SK-N-SH (cell line): ENCODE data around the gene CATSPERE. TPM values are rescaled to one million over a fixed set of nuclear protein-coding genes. Genes with fewer than 3 reads are reported as not detected.

ENCODE experiments used
- CTCF ChIA-PET: fragments of 300-600, 350-600 bp; formaldehyde crosslinking; extraction: SDS; loops from one replicate; lab custom pipeline; 2021; lab: Yijun Ruan, JAX
- POLR2A ChIA-PET: fragments of 350-600 bp; sonication (Branson Sonifier 250); formaldehyde crosslinking; extraction: SDS; loops from one replicate; lab custom pipeline; 2020; ENCODE audit warnings: antibody characterized with exemption, inconsistent platforms; lab: Yijun Ruan, JAX
- DNase-seq: peaks from one replicate; pipeline ENCODE4 v3.0.0; 2012
- H2AFZ ChIP-seq: fragments of 200-600 bp; sonication (generic); 2 replicates; pipeline ENCODE4 v1.8.1; 2016; ENCODE audit warnings: antibody characterized with exemption, mild to moderate bottlenecking, low read depth
- H3F3A ChIP-seq: fragments of 200-600 bp; sonication (generic); replicated peaks from 2 replicates; pipeline ENCODE3; 2016; ENCODE audit warnings: antibody characterized with exemption, mild to moderate bottlenecking; ENCODE audit not compliant: insufficient read depth
- H3K27ac ChIP-seq, 2 experiments: fragments of 200-500 bp in 1 of 2; fragments of 200-600 bp in 1 of 2; sonication (Bioruptor generic) in 1 of 2; sonication (generic), shearing (Covaris generic) in 1 of 2; 2 replicates each; pipeline versions ENCODE4 v1.5.1 to v1.6.1; 2014 to 2016; ENCODE audit warnings: low read depth in 2 of 2, inconsistent platforms in 1 of 2, low read length in 1 of 2, mild to moderate bottlenecking in 1 of 2, mixed read lengths in 1 of 2
- H3K27me3 ChIP-seq: fragments of 200-600 bp; sonication (generic), shearing (Covaris generic); 2 replicates; pipeline ENCODE4 v1.6.1; 2016; ENCODE audit warnings: mixed run types; ENCODE audit not compliant: insufficient read depth
- H3K36me3 ChIP-seq, 2 experiments: fragments of 200-500 bp in 1 of 2; fragments of 200-600 bp in 1 of 2; sonication (Bioruptor generic) in 1 of 2; sonication (generic) in 1 of 2; replicated peaks in 1 of 2; 2 replicates each; pipeline versions ENCODE3 to v1.5.1; 2014 to 2016; ENCODE audit warnings: low read length in 1 of 2, mild to moderate bottlenecking in 1 of 2; ENCODE audit not compliant: insufficient read depth in 2 of 2, control insufficient read depth in 1 of 2
- H3K4me1 ChIP-seq, 2 experiments: fragments of 200-500 bp in 1 of 2; fragments of 200-600 bp in 1 of 2; sonication (Bioruptor generic) in 1 of 2; sonication (generic), shearing (Covaris generic) in 1 of 2; 2 replicates each; pipeline versions ENCODE4 v1.5.1 to v1.6.1; 2014 to 2016; ENCODE audit warnings: low read depth in 1 of 2, low read length in 1 of 2, mixed run types in 1 of 2; ENCODE audit not compliant: insufficient read depth in 2 of 2, control insufficient read depth in 1 of 2
- H3K4me2 ChIP-seq: fragments of 200-600 bp; sonication (generic), shearing (Covaris generic); 2 replicates; pipeline ENCODE4 v1.6.1; 2017; ENCODE audit warnings: mixed run types
- H3K4me3 ChIP-seq, 2 experiments: fragments of 200-500 bp in 1 of 2; fragments of 200-600 bp in 1 of 2; sonication (Bioruptor generic) in 1 of 2; sonication (generic), shearing (Covaris generic) in 1 of 2; 2 replicates each; pipeline versions ENCODE4 v1.5.1 to v1.8.1; 2014 to 2016; ENCODE audit warnings: low read depth in 2 of 2, inconsistent platforms in 1 of 2, low read length in 1 of 2, mild to moderate bottlenecking in 1 of 2, mixed read lengths in 1 of 2, moderate library complexity in 1 of 2
- H3K79me2 ChIP-seq: fragments of 200-600 bp; sonication (generic); 2 replicates; pipeline ENCODE4 v1.8.1; 2017; ENCODE audit warnings: mild to moderate bottlenecking; ENCODE audit not compliant: insufficient read depth
- H3K9ac ChIP-seq: fragments of 200-600 bp; sonication (generic); 2 replicates; pipeline ENCODE4 v1.6.1; 2017; ENCODE audit warnings: mixed run types
- H3K9me2 ChIP-seq: fragments of 200-600 bp; sonication (generic); 2 replicates; pipeline ENCODE4 v1.6.1; 2017; ENCODE audit warnings: mixed run types
- H3K9me3 ChIP-seq: fragments of 200-600 bp; sonication (generic); 2 replicates; pipeline ENCODE4 v1.6.1; 2017; ENCODE audit warnings: mixed run types, mild to moderate bottlenecking, moderate library complexity
- H4K20me1 ChIP-seq: fragments of 200-600 bp; sonication (generic); 2 replicates; pipeline ENCODE4 v1.6.1; 2017; ENCODE audit warnings: mild to moderate bottlenecking, mixed run types; ENCODE audit not compliant: insufficient read depth
- CTCF ChIP-seq: fragments of 200-600 bp; sonication (generic); IDR thresholded peaks from 2 replicates; pipeline ENCODE4 v1.6.1; 2017; ENCODE audit warnings: antibody characterized with exemption, mild to moderate bottlenecking, moderate library complexity
- EZH2phosphoT487 ChIP-seq: fragments of 200-600 bp; sonication (generic); IDR thresholded peaks from 2 replicates; pipeline ENCODE4 v1.6.1; 2017; ENCODE audit warnings: low read depth, mixed run types, mild to moderate bottlenecking, antibody characterized with exemption, moderate library complexity, borderline replicate concordance
- FOSL2 ChIP-seq: IDR thresholded peaks from 2 replicates; pipeline ENCODE4 v1.4.0; 2012; ENCODE audit warnings: low read depth, mild to moderate bottlenecking, moderate library complexity, borderline replicate concordance
- FOXJ3 ChIP-seq: sonication (generic); formaldehyde crosslinking; IDR thresholded peaks from 2 replicates; pipeline ENCODE4 v1.5.1; 2020; ENCODE audit warnings: mild to moderate bottlenecking, missing genetic modification reagents
- FOXM1 ChIP-seq: IDR thresholded peaks from 2 replicates; pipeline ENCODE4 v1.4.0; 2012; ENCODE audit warnings: low read depth, mild to moderate bottlenecking
- MAX ChIP-seq: IDR thresholded peaks from 2 replicates; pipeline ENCODE4 v1.4.0; 2012; ENCODE audit warnings: low read depth
- MEF2A ChIP-seq: IDR thresholded peaks from 2 replicates; pipeline ENCODE4 v1.4.0; 2012; ENCODE audit warnings: low read depth, borderline replicate concordance
- NRF1 ChIP-seq: IDR thresholded peaks from 2 replicates; pipeline ENCODE4 v1.6.1; 2012; ENCODE audit warnings: low read depth, mild to moderate bottlenecking, low read length
- RAD21 ChIP-seq: IDR thresholded peaks from 2 replicates; pipeline ENCODE4 v1.6.1; 2012; ENCODE audit warnings: mild to moderate bottlenecking, low read length
- REST ChIP-seq: IDR thresholded peaks from 2 replicates; pipeline ENCODE4 v1.6.1; 2012; ENCODE audit warnings: mild to moderate bottlenecking, low read depth, low read length, moderate library complexity
- SIN3A ChIP-seq: IDR thresholded peaks from 2 replicates; pipeline ENCODE4 v1.6.1; 2012; ENCODE audit warnings: low read depth, mild to moderate bottlenecking, low read length, moderate library complexity, borderline replicate concordance
- TAF1 ChIP-seq: IDR thresholded peaks from 2 replicates; pipeline ENCODE4 v1.6.1; 2012; ENCODE audit warnings: low read depth, mild to moderate bottlenecking, low read length, moderate library complexity, borderline replicate concordance
- YY1 ChIP-seq: IDR thresholded peaks from 2 replicates; pipeline ENCODE4 v1.4.0; 2012; ENCODE audit warnings: low read depth, mild to moderate bottlenecking
- ZBTB33 ChIP-seq: IDR thresholded peaks from 2 replicates; pipeline ENCODE4 v1.4.0; 2012; ENCODE audit warnings: low read depth, borderline replicate concordance
- polyA plus RNA-seq, 3 experiments: library from polyadenylated mRNA; depleted of rRNA; stranded (reverse); fragments of >200 nt; gene quantifications; 2 replicates each; pipeline ENCODE4 v1.2.3, GENCODE V29; 2012
- TF ChIP-seq, protein P1 (sequence below): fragments of 150-350 bp; IDR thresholded peaks from 2 replicates; pipeline ENCODE4 v1.6.1; 2016; ENCODE audit warnings: mild to moderate bottlenecking, low read depth, low read length
- TF ChIP-seq, protein P2 (sequence below): fragments of 150-350 bp; IDR thresholded peaks from 2 replicates; pipeline ENCODE4 v1.6.1; 2017; ENCODE audit warnings: antibody characterized with exemption, low read length, low read depth, borderline replicate concordance

The CATSPERE gene
- polyA plus RNA-seq, 1 of the 3 experiments (the other 2 are of a cell fraction), result 0.30 TPM

GRCh38 chr1:244633140-244633539 is 172.1 kb downstream of the CATSPERE start:
- no peak for TF ChIP-seq FOXJ3 (CRISPR knock-in tag)
- no peak for TF ChIP-seq SIN3A
- TF ChIP-seq, protein P1, sequence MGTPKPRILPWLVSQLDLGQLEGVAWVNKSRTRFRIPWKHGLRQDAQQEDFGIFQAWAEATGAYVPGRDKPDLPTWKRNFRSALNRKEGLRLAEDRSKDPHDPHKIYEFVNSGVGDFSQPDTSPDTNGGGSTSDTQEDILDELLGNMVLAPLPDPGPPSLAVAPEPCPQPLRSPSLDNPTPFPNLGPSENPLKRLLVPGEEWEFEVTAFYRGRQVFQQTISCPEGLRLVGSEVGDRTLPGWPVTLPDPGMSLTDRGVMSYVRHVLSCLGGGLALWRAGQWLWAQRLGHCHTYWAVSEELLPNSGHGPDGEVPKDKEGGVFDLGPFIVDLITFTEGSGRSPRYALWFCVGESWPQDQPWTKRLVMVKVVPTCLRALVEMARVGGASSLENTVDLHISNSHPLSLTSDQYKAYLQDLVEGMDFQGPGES, result no peak
- TF ChIP-seq EZH2phosphoT487, result no peak
- no peak for TF ChIP-seq FOSL2
- TF ChIP-seq REST, result no peak
- no peak for TF ChIP-seq RAD21
- no peak for TF ChIP-seq YY1
- TF ChIP-seq CTCF, result no peak
- TF ChIP-seq TAF1, result no peak
- TF ChIP-seq MEF2A, result no peak
- TF ChIP-seq FOXM1, result no peak
- TF ChIP-seq ZBTB33, result no peak
- TF ChIP-seq MAX, result no peak
- no peak for TF ChIP-seq NRF1
- TF ChIP-seq, protein P2, sequence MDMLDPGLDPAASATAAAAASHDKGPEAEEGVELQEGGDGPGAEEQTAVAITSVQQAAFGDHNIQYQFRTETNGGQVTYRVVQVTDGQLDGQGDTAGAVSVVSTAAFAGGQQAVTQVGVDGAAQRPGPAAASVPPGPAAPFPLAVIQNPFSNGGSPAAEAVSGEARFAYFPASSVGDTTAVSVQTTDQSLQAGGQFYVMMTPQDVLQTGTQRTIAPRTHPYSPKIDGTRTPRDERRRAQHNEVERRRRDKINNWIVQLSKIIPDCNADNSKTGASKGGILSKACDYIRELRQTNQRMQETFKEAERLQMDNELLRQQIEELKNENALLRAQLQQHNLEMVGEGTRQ, result no peak
- Histone ChIP-seq H3K9ac (no peak overlapping the region), H3K4me1 (no peaks in the 10 kb centered on the region), H3K36me3 (no peaks in the 10 kb centered on the region), H3K9me2 (no peaks in the 10 kb centered on the region), H3K4me3 (no peak overlapping the region), H3K9me3 (no peaks in the 10 kb centered on the region), H3K27me3 (no peaks in the 10 kb centered on the region), H3F3A (no peaks in the 10 kb centered on the region), H2AFZ (no peak overlapping the region), H3K27ac (no peak overlapping the region), H3K79me2 (no peaks in the 10 kb centered on the region), H3K4me2 (no peak overlapping the region), H4K20me1 (no peaks in the 10 kb centered on the region)
- ChIA-PET CTCF (interaction anchor here (1.2 to 3.1 kb wide), 2 partner anchors 19 to 164 kb away, joined by 3 to 9 read pairs; no protein-coding TSS in a partner anchor), POLR2A (no interaction called here)
- DNase-seq, result peak; percentile 19
